GM13976 (cell line): Measurements from ENCODE around the gene ARTN.

Experiments used
- DNase-seq: peaks from one replicate; pipeline ENCODE4 v3.0.0; 2012; ENCODE audit warnings: low spot score
- CTCF ChIP-seq: IDR thresholded peaks from 2 replicates; pipeline ENCODE4 v1.5.1; 2012; ENCODE audit warnings: borderline replicate concordance, mild to moderate bottlenecking; ENCODE audit not compliant: insufficient read depth; ENCODE audit errors: extremely low read depth, missing control alignments, control extremely low read depth
- in situ Hi-C: fragments of 300-500 bp; cut with MboI; formaldehyde crosslinking; loops from one replicate; pipeline ENCODE4 v1.12.0; 2022; ENCODE audit warnings: low sequenced_read_pairs, mixed read lengths, inconsistent platforms; ENCODE audit not compliant: unreplicated experiment

The ARTN gene

DNA sequence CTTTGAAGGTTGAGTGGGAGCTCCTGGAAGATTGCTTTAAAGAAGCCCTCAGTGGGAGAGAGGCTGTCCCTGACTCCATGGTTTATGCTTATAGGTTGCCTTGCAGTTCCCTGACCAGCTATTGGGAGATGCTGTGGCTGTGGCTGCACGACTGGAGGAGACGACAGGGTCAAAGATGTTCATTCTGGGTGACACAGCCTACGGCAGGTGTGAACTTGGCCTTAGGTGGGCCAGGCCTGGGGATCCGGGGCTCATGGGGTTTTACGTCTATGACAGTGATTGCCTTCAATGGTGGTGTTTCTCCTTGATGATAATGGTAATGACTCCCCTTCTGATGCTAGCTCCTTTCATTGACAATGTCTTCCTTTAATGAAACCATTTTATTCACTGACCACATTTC lies 36.9 kb downstream of the ARTN start:
- no peak for TF ChIP-seq CTCF
- in situ Hi-C loops: no loop called here
- no peak for DNase-seq

DNA sequence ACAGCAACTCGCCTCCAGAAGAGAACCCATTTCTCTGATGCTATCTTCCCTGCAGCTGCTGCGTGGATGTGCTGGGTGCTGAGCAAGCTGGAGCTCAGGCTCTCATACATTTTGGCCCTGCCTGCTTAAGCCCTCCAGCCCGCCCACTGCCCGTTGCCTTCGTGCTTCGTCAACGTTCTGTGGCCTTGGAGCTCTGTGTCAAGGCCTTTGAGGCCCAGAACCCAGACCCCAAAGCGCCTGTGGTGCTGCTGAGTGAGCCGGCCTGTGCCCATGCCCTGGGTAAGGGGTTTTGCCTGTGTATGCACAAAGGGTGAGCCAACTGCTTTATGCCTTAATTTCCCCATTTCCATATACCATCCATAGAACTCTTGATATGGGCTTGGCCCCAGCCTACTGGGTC lies 37.3 kb downstream of the ARTN start:
- DNase-seq: no peak
- in situ Hi-C loops: no loop called here
- no peak for TF ChIP-seq CTCF

GRCh38 chr1:43971336-43971980 lies 37.9 kb downstream of the ARTN start:
- TF ChIP-seq CTCF: no peak
- in situ Hi-C loops: no loop called here
- no peak for DNase-seq

DNA sequence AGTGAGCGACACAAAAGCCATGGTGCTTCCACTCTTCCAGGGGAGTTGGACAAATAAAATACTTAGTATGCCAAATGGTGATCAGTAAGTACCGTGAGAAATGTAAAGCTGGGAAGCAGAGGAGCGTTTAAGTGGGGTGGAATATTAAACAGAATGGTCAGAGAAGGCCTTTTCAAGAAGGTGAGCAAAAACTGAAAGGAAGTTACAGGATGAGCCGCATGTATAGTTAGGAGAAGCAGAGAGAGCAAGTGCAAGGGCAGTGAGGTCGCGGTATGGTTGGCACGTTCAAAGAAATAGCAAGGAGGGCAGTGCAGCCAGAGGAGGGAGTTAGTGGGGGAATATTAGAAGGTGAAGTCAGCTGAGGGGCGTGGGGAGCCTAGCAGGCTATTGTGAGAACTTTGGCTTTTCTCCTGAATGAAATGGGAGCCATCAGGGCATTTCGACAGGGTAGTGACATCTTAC lies 40.4 kb downstream of the ARTN start:
- in situ Hi-C loops: no loop called here
- TF ChIP-seq CTCF: no peak
- no peak for DNase-seq

GRCh38 chr1:43974443-43975248 lies 41.0 kb downstream of the ARTN start, which contains the start of gene ATP6V0B:
ATP6V0B (plus strand) TSS chr1:43974960; CDS start chr1:43975041, 81 bp downstream.
- TF ChIP-seq CTCF: peak; percentile 14
- in situ Hi-C loops: no loop called here
- peak; percentile 98 for DNase-seq

DNA sequence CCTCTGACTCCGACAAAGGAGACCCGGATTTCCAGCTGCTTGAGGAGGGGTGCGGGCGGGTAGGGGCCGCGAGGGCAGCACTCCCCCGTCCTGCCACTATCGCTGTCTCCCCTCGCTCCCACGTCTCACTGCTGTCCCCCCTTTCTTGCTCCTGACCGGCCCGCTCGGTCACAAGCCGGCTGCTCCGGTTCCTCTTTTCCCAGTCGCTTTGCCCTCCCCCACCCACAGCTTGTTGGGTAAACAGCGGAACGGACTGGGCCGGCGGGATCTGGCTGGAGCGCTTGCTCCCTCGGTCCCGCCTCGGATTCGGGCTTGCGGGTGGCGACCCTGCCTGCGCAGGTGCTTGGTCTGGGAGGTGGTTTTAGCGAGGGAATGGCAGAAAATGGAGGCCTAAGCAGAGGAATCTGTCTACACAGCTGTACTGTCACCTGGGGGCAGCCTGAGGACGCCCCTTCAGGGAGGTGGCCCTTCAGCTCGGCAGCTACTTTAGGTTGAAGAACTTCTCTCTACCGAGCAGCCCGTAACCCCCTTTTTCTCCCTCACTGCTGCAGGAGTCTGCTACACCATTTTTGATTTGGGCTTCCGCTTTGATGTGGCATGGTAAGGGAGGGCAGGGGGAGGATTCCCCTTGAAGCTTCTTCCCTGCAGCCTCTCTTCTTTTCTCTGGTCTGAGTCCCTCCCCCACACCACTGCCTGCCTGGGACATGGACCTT lies 41.8 kb downstream of the ARTN start:
- peak; percentile 58 for DNase-seq
- in situ Hi-C loops: no loop called here
- TF ChIP-seq CTCF: no peak
